RWPE2 (cell line): Measurements from ENCODE around the gene FHIT.

Experiments used
- ATAC-seq: fragments of 200-7000 bp; cut with Tn5 transposase; 3 replicates; pipeline ENCODE4 v1.9.1; 2021; ENCODE audit warnings: low read depth
- DNase-seq: peaks from one replicate; pipeline ENCODE4 v3.0.0-alpha.2; 2020; ENCODE audit warnings: low spot score
- H3K27ac ChIP-seq: fragments of 450-650 bp; 2 replicates; pipeline ENCODE4 v1.5.1; 2017; ENCODE audit warnings: mild to moderate bottlenecking; ENCODE audit not compliant: poor library complexity, severe bottlenecking
- H3K27me3 ChIP-seq: fragments of 250-450 bp; sonication (Bioruptor Pico); 2 replicates; pipeline ENCODE4 v1.5.1; 2021; ENCODE audit warnings: mild to moderate bottlenecking, moderate library complexity; ENCODE audit not compliant: insufficient read depth, poor library complexity, severe bottlenecking
- H3K36me3 ChIP-seq: fragments of 250-450 bp; sonication (Bioruptor Pico); 2 replicates; pipeline ENCODE4 v1.5.1; 2020; ENCODE audit warnings: low read depth, mild to moderate bottlenecking, moderate library complexity
- H3K4me1 ChIP-seq: fragments of 250-450 bp; sonication (Bioruptor Pico); 2 replicates; pipeline ENCODE4 v1.5.1; 2021; ENCODE audit warnings: mild to moderate bottlenecking, moderate library complexity; ENCODE audit not compliant: insufficient read depth, poor library complexity, severe bottlenecking
- H3K4me3 ChIP-seq: fragments of 250-450 bp; sonication (Bioruptor Pico); 2 replicates; pipeline ENCODE4 v1.5.1; 2021; ENCODE audit warnings: mild to moderate bottlenecking, moderate library complexity; ENCODE audit not compliant: severe bottlenecking
- H3K9me3 ChIP-seq: fragments of 250-450 bp; sonication (Bioruptor Pico); 2 replicates; pipeline ENCODE4 v1.5.1; 2021; ENCODE audit warnings: mild to moderate bottlenecking, moderate library complexity; ENCODE audit not compliant: severe bottlenecking
- CTCF ChIP-seq: fragments of 450-650 bp; IDR thresholded peaks from one replicate; pipeline ENCODE4 v1.5.1; 2017; ENCODE audit warnings: mild to moderate bottlenecking, moderate library complexity; ENCODE audit not compliant: poor library complexity, severe bottlenecking

FHIT gene

GRCh38 chr3:60076331-60076730, 1174.9 kb downstream of the FHIT start:
- no peak overlapping the region for H3K4me3 ChIP-seq
- TF ChIP-seq CTCF = no peak

GRCh38 chr3:60073942-60074341, 1177.3 kb downstream of the FHIT start:
- TF ChIP-seq CTCF = no peak
- Histone ChIP-seq H3K9me3 (no peaks in the 10 kb centered on the region), H3K4me3 (no peak overlapping the region), H3K36me3 (no peaks in the 10 kb centered on the region), H3K4me1 (no peaks in the 10 kb centered on the region), H3K27me3 (no peaks in the 10 kb centered on the region), H3K27ac (no peak overlapping the region)
- ATAC-seq (no peak), DNase-seq (no peak)

More at GRCh38 chr3:60076331-60076730, 1174.9 kb downstream of the FHIT start:
- Histone ChIP-seq H3K9me3 (no peaks in the 10 kb centered on the region), H3K4me1 (no peaks in the 10 kb centered on the region), H3K27me3 (no peaks in the 10 kb centered on the region), H3K36me3 (no peaks in the 10 kb centered on the region), H3K27ac (no peak overlapping the region)
- no peak for DNase-seq
- no peak for ATAC-seq

GRCh38 chr3:60073228-60073627, 1178.0 kb downstream of the FHIT start:
- H3K9me3 ChIP-seq = no peaks in the 10 kb centered on the region
- ATAC-seq (no peak), DNase-seq (no peak)
- H3K4me1 ChIP-seq = no peaks in the 10 kb centered on the region
- no peaks in the 10 kb centered on the region for H3K36me3 ChIP-seq
- no peak overlapping the region for H3K27ac ChIP-seq
- no peaks in the 10 kb centered on the region for H3K27me3 ChIP-seq
- no peak for TF ChIP-seq CTCF
- H3K4me3 ChIP-seq = no peak overlapping the region

GRCh38 chr3:60070366-60070765, 1180.9 kb downstream of the FHIT start:
- ATAC-seq (no peak), DNase-seq (no peak)
- no peak overlapping the region for H3K27ac ChIP-seq

More at GRCh38 chr3:60070366-60070765, 1180.9 kb downstream of the FHIT start:
- no peaks in the 10 kb centered on the region for H3K27me3 ChIP-seq
- H3K4me3 ChIP-seq = no peak overlapping the region
- no peaks in the 10 kb centered on the region for H3K9me3 ChIP-seq
- H3K36me3 ChIP-seq = no peaks in the 10 kb centered on the region
- TF ChIP-seq CTCF = no peak
- H3K4me1 ChIP-seq = no peaks in the 10 kb centered on the region
